NOMO-1 treated with dmso at 0.1 percent for 144 hours (cell line): ENCODE results near the gene IDH2.

Experiments used
- DNase-seq: peaks from one replicate; lab custom pipeline; 2025; ENCODE audit not compliant: unreplicated experiment; lab: John Stamatoyannopoulos, UW

IDH2 gene

GRCh38 chr15:90064911-90065681 lies 37.2 kb downstream of the IDH2 start:
- no peak for DNase-seq

- DNase-seq: peak; percentile 67
These were observed 38.5 kb downstream of the IDH2 start for GRCh38 chr15:90063770-90064247.

- DNase-seq: no peak
These were observed 39.1 kb downstream of the IDH2 start for GRCh38 chr15:90062973-90063769.

GRCh38 chr15:90062462-90062932 lies 39.8 kb downstream of the IDH2 start:
- DNase-seq: no peak

- no peak for DNase-seq
These were observed 40.2 kb downstream of the IDH2 start for GRCh38 chr15:90062023-90062442.

GRCh38 chr15:90060797-90061196 lies 41.5 kb downstream of the IDH2 start:
- DNase-seq: no peak

- DNase-seq: peak; percentile 99
These were observed 42.9 kb downstream of the IDH2 start for GRCh38 chr15:90059208-90059985.

- DNase-seq: no peak
These were observed 43.5 kb downstream of the IDH2 start for GRCh38 chr15:90058775-90059174.

GRCh38 chr15:90058308-90058707 lies 44.0 kb downstream of the IDH2 start:
- peak; percentile 50 for DNase-seq

- DNase-seq: no peak
These were observed 45.7 kb downstream of the IDH2 start for GRCh38 chr15:90056529-90056928.

- DNase-seq: no peak
These were observed 47.1 kb downstream of the IDH2 start for GRCh38 chr15:90055182-90055581.

GRCh38 chr15:90054618-90055097 lies 47.6 kb downstream of the IDH2 start:
- no peak for DNase-seq

GRCh38 chr15:90053685-90054466 lies 48.4 kb downstream of the IDH2 start:
- DNase-seq: no peak

- DNase-seq: no peak
These were observed 50.4 kb downstream of the IDH2 start for GRCh38 chr15:90051874-90052273.

- no peak for DNase-seq
These were observed 52.3 kb downstream of the IDH2 start for GRCh38 chr15:90049666-90050604.

GRCh38 chr15:90049030-90049429 lies 53.2 kb downstream of the IDH2 start:
- no peak for DNase-seq

- no peak for DNase-seq
These were observed 54.2 kb downstream of the IDH2 start for GRCh38 chr15:90047956-90048575.

GRCh38 chr15:90046911-90047392 lies 55.3 kb downstream of the IDH2 start:
- DNase-seq: no peak

- DNase-seq: no peak
These were observed 56.0 kb downstream of the IDH2 start for GRCh38 chr15:90046289-90046688.
